Fibroblast of lung (primary cell): ENCODE results near the gene SLIT3. TPM values are rescaled to one million over a fixed set of nuclear protein-coding genes. Genes with fewer than 3 reads are reported as not detected.

Experiments
- DNase-seq, 2 donors: peaks; one replicate each; pipeline versions ENCODE4 v3.0.0 to v3.0.0-alpha.2; 2010; ENCODE audit warnings: low read depth in 2 of 2
- H2AFZ ChIP-seq: 2 replicates; pipeline ENCODE4 v1.5.1; 2012; ENCODE audit warnings: low read length, control low read depth, inconsistent platforms
- H3K27ac ChIP-seq: 2 replicates; pipeline ENCODE4 v1.5.1; 2011; ENCODE audit warnings: low read length, control low read depth; ENCODE audit not compliant: insufficient read depth
- H3K27me3 ChIP-seq: 2 replicates; pipeline ENCODE4 v1.5.1; 2011; ENCODE audit warnings: mild to moderate bottlenecking, low read length; ENCODE audit not compliant: control insufficient read depth, insufficient read depth
- H3K36me3 ChIP-seq: 2 replicates; pipeline ENCODE4 v1.5.1; 2011; ENCODE audit warnings: low read length; ENCODE audit not compliant: control insufficient read depth, insufficient read depth
- H3K4me1 ChIP-seq: 2 replicates; pipeline ENCODE4 v1.5.1; 2011; ENCODE audit warnings: low read length; ENCODE audit not compliant: control insufficient read depth, insufficient read depth; ENCODE audit errors: extremely low read depth
- H3K4me2 ChIP-seq: 2 replicates; pipeline ENCODE4 v1.5.1; 2011; ENCODE audit warnings: low read length, control low read depth; ENCODE audit not compliant: insufficient read depth; ENCODE audit errors: extremely low read depth
- H3K4me3 ChIP-seq, 4 experiments: fragments of 200-600 bp in 1 of 4; sonication (generic) in 1 of 4; replicated peaks in 1 of 4; 2 replicates each; pipeline ENCODE4 v1.5.1; 2011 to 2016; ENCODE audit warnings: low read length in 4 of 4, low read depth in 3 of 4, mild to moderate bottlenecking in 3 of 4, control low read depth in 2 of 4, inconsistent platforms in 1 of 4, mixed read lengths in 1 of 4; ENCODE audit not compliant: insufficient read depth in 1 of 4; ENCODE audit errors: control extremely low read depth in 1 of 4
- H3K79me2 ChIP-seq: 2 replicates; pipeline ENCODE4 v1.5.1; 2012; ENCODE audit warnings: mild to moderate bottlenecking, low read length, inconsistent platforms; ENCODE audit not compliant: control insufficient read depth, insufficient read depth
- H3K9ac ChIP-seq: 2 replicates; pipeline ENCODE4 v1.5.1; 2011; ENCODE audit warnings: mild to moderate bottlenecking, low read length, control low read depth; ENCODE audit not compliant: insufficient read depth
- H3K9me3 ChIP-seq: 2 replicates; pipeline ENCODE4 v1.5.1; 2012; ENCODE audit warnings: low read depth, low read length; ENCODE audit not compliant: control insufficient read depth, insufficient read depth
- H4K20me1 ChIP-seq: 2 replicates; pipeline ENCODE4 v1.5.1; 2011; ENCODE audit warnings: low read length; ENCODE audit not compliant: control insufficient read depth, insufficient read depth; ENCODE audit errors: extremely low read depth
- EZH2 ChIP-seq: IDR thresholded peaks from 2 replicates; pipeline ENCODE4 v1.5.1; 2012; ENCODE audit warnings: low read length, control low read depth, mild to moderate bottlenecking; ENCODE audit errors: missing control alignments
- polyA plus RNA-seq, 2 donors: library from polyadenylated mRNA; depleted of rRNA in 1 of 2; stranded (reverse) in 1 of 2; unstranded in 1 of 2; fragments of >200 nt; gene quantifications; 2 replicates each; pipeline ENCODE4 v1.2.1, GENCODE V29; 2011 to 2012; ENCODE audit warnings: missing spikeins in 1 of 2
- total RNA-seq: library from RNA; depleted of rRNA; stranded (reverse); fragments of >200 nt; gene quantifications from 2 replicates; pipeline ENCODE4 v1.2.1, GENCODE V29; 2014
- TF ChIP-seq, protein P1 (sequence below), 2 donors: IDR thresholded peaks in 1 of 2; conservative IDR thresholded peaks in 1 of 2; 1 replicate in 1 of 2; 2 replicates in 1 of 2; pipeline ENCODE4 v1.5.1; 2011 to 2012; ENCODE audit warnings: low read length in 2 of 2, control low read depth in 1 of 2, inconsistent platforms in 1 of 2, low read depth in 1 of 2, mild to moderate bottlenecking in 1 of 2

The SLIT3 gene
- total and polyA plus RNA-seq, 2 donors (not counting 1 experiment from before 2014, with no cell fraction given) = 1.6 to 4.6 TPM

DNA sequence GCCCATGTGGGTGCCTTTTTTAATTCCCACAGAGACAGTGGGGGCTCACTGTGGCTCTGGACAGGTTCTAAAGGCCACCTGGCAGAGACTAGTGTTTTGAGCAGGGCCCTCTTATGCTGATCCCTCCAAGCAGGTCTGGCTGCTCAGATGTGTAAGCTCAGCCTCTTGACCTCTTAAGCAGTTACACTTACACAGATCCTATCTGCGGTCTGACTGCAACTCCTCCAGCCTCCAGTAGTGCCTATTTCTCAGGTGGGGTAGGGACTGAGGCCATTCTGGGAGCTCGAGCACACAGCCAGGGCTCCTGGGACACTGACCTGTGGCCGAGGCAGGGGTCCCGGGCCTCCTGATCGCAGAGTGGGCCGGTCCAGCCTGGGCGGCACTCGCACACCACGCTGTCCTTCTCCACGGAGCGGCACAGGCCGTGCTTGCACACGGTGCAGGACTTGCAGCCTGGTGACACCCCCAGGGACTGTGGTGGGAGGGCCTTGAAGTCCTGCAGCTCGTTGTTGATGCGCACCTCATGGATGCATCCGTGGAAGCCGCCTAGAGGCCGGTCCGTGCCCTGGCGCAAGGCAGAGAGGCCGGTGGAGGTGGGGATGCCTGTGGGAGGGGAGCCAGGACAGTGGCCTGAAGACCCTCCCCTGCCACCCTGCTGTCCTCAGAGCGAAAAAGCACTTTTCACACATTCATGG is 629.9 kb downstream of the SLIT3 start:
- no peaks in the 10 kb centered on the region for H3K4me1 ChIP-seq
- H3K27ac ChIP-seq = no peak overlapping the region
- H3K27me3 ChIP-seq = no peaks in the 10 kb centered on the region
- H3K4me2 ChIP-seq = no peak overlapping the region
- no peak for DNase-seq
- H2AFZ ChIP-seq = no peak overlapping the region
- no peaks in the 10 kb centered on the region for H4K20me1 ChIP-seq
- no peak overlapping the region for H3K4me3 ChIP-seq
- no peaks in the 10 kb centered on the region for H3K9me3 ChIP-seq
- no peaks in the 10 kb centered on the region for H3K79me2 ChIP-seq
- TF ChIP-seq, protein P1, sequence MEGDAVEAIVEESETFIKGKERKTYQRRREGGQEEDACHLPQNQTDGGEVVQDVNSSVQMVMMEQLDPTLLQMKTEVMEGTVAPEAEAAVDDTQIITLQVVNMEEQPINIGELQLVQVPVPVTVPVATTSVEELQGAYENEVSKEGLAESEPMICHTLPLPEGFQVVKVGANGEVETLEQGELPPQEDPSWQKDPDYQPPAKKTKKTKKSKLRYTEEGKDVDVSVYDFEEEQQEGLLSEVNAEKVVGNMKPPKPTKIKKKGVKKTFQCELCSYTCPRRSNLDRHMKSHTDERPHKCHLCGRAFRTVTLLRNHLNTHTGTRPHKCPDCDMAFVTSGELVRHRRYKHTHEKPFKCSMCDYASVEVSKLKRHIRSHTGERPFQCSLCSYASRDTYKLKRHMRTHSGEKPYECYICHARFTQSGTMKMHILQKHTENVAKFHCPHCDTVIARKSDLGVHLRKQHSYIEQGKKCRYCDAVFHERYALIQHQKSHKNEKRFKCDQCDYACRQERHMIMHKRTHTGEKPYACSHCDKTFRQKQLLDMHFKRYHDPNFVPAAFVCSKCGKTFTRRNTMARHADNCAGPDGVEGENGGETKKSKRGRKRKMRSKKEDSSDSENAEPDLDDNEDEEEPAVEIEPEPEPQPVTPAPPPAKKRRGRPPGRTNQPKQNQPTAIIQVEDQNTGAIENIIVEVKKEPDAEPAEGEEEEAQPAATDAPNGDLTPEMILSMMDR (conservative IDR thresholded peaks at IDR 0.05 in 1 of 2, IDR thresholded peaks at IDR 0.05 in 1 of 2; ENCODE audit: low read depth in 1 of 2, low read length in 2 of 2) = no peak
- no peak for TF ChIP-seq EZH2
- no peak overlapping the region for H3K9ac ChIP-seq
- H3K36me3 ChIP-seq = no peaks in the 10 kb centered on the region

DNA sequence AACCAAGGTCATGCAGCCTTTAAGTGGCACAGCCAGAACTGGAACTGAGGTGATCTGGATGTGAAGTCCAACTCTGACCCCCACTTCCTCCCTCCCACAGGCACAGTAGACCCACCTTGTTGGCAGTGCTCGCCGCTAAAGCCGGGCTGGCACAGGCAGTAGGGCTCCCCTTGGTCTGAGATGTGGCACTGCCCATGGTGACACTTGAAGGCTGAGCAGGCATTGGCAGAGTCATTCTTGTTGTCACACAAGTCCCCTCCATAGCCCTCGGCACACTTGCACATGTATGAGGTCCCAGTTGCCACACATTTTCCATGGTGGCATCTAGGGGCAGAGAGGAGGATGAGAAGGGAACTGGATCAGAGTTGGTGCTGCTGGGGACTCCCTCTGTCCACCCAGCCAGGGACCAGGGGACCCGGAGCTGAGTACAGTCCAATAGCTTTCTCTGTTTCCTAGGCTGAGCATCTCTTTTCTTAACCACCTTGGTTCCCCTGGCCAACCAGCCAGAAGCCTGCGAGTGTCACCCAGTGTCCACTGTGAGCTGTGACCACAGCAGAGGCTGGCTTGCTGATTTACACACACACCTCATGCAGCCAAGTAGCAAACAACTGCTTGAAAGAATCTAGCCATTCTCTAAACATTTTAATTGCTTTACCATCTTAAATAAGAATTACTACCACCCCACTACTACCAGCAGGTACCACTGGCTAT is 631.1 kb downstream of the SLIT3 start:
- Histone ChIP-seq H2AFZ (no peak overlapping the region), H3K36me3 (no peaks in the 10 kb centered on the region), H4K20me1 (no peaks in the 10 kb centered on the region), H3K27me3 (no peaks in the 10 kb centered on the region), H3K9ac (no peak overlapping the region), H3K9me3 (no peaks in the 10 kb centered on the region), H3K4me3 (no peak overlapping the region), H3K4me1 (no peaks in the 10 kb centered on the region), H3K79me2 (no peaks in the 10 kb centered on the region), H3K4me2 (no peak overlapping the region), H3K27ac (no peak overlapping the region)
- no peak for DNase-seq
- TF ChIP-seq, protein P1 (conservative IDR thresholded peaks at IDR 0.05 in 1 of 2, IDR thresholded peaks at IDR 0.05 in 1 of 2; ENCODE audit: low read depth in 1 of 2, low read length in 2 of 2) = no peak
- TF ChIP-seq EZH2 = no peak

DNA sequence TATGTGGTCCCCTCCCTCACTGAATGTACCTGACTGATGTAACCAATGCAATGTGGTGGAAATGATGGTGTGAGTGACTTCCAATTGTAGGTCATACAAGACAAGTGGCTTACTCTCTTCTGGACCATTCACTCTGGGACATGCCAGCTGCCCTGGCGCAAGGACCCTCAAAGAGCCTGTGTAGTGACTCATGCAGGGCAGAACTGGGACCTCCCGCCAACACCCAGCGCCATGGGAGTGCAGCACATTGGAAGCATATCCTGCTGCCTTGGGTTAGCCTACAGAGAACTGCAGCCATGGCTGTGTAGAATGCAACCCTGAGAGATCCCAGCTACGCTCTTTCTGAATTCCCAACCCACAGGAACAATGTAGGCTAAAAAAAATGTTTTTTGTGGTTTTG is 631.8 kb downstream of the SLIT3 start:
- Histone ChIP-seq H2AFZ (no peak overlapping the region), H3K79me2 (no peaks in the 10 kb centered on the region), H3K36me3 (no peaks in the 10 kb centered on the region), H3K9me3 (no peaks in the 10 kb centered on the region), H3K27ac (no peak overlapping the region), H4K20me1 (no peaks in the 10 kb centered on the region), H3K4me3 (no peak overlapping the region), H3K4me2 (no peak overlapping the region), H3K9ac (no peak overlapping the region), H3K4me1 (no peaks in the 10 kb centered on the region), H3K27me3 (no peaks in the 10 kb centered on the region)
- TF ChIP-seq, protein P1 (conservative IDR thresholded peaks at IDR 0.05 in 1 of 2, IDR thresholded peaks at IDR 0.05 in 1 of 2; ENCODE audit: low read depth in 1 of 2, low read length in 2 of 2) = no peak
- no peak for TF ChIP-seq EZH2
- DNase-seq = no peak
